GM20000 (cell line): ENCODE measurements around the gene SUSD5.

Experiments used
- DNase-seq: peaks from one replicate; pipeline ENCODE4 v3.0.0; 2012; ENCODE audit warnings: low spot score
- CTCF ChIP-seq: IDR thresholded peaks from 2 replicates; pipeline ENCODE4 v1.5.1; 2012; ENCODE audit warnings: mild to moderate bottlenecking, control low read depth; ENCODE audit errors: extremely low read depth, missing control alignments

The SUSD5 gene

DNA sequence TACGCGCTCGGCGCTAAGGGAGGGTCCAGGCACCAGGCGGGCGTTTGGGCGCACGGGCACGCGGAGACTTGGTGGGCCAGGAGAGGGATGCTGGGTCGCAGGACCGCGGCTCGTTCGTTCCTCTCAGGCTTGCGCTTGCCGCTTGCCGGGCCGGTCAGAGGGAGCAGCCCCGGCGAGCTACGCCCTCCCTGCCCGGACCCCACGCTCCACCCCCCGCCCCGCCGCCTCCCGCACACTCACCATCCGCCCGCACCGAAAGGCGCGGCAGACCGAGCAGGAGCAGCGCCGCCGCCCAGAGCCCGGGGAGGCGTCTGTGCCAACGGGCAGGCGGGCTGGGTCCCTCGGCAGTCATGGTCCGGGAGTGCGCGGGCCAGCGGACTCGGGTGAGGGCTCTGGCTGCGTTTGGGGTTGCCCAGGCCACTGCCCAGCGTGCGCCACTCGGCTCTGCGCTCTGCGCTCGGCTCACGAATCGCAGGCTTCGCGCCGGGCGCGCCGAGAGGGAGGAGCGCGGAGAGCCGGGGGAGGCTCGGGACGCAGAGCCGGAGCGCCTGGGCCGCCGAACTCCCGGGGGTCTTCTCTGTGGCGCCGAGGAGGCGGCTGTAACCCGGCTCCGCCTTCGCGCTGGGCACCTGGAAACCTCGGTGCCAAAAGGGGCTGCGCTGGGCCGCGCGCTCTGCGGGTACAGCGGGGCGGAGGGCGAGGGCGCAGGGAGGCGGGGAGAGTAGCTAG, at the start of gene SUSD5:
Gene SUSD5 (minus strand): TSS at position 365 of the 729 bp plus-strand sequence. CDS start 13 bp downstream, at position 352.
- DNase-seq: no peak
- no peak for TF ChIP-seq CTCF

DNA sequence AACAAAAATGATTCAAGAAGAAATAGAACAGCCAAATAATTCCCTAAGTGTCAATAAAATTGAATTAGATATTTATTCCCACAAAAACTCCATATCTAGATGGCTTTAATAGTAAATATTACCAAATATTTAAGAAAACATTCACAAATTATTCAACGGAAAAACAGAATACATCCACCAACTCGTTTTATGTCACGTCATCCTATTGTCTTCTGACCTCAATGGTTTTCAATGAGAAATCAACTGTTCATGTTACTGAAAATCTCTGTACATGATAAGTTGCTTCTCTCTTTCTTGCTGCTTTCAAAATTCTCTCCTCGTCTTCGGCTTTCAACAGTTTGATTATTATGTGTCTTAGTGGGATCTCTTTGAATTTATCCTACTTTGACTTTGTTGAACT, 41.5 kb upstream of the SUSD5 start:
- DNase-seq: no peak
- no peak for TF ChIP-seq CTCF

GRCh38 chr3:33256249-33256648, 37.6 kb upstream of the SUSD5 start:
- TF ChIP-seq CTCF: no peak
- no peak for DNase-seq

DNA sequence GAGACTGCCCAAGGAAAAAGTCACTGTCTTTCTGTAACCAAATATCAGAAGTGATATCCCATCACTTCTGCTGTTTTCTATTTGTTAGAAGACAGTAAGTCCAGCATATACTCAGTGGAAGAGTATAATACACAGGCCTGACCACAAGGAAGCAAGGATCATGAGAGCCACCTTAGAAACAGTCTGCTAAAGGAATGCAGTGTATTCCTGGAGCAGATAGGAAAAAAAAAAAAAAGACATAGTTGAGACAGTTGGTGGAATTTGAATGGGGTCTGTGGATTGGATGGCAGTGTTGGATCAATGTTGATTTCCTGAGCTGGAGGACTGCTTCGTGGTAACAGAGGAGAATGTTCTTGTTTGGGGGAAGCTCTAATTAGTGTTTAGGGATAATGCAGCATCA, 32.1 kb upstream of the SUSD5 start:
- no peak for TF ChIP-seq CTCF
- no peak for DNase-seq

DNA sequence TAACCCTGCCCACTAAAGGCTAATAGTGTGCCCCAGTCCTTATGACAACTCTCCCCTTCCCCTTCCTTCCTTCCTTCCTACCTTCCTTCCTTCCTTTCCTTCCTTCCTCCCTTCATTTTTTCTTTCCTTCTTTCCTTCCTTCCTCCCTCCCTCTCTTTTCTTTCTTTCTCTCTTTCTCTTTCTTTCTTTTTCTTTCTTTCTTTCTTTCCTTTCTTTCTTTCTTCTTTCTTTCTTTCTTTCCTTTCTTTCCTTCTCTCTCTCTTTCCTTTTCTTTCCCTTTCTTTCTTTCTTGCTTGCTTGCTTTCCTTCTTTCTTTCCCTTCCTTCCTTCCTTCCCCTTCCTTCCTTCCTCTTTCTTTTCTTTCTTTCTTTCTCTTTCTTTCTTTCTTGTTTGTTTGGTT, 28.2 kb upstream of the SUSD5 start:
- DNase-seq: no peak
- TF ChIP-seq CTCF: no peak

GRCh38 chr3:33240261-33240660, 21.7 kb upstream of the SUSD5 start:
- no peak for TF ChIP-seq CTCF
- DNase-seq: no peak

DNA sequence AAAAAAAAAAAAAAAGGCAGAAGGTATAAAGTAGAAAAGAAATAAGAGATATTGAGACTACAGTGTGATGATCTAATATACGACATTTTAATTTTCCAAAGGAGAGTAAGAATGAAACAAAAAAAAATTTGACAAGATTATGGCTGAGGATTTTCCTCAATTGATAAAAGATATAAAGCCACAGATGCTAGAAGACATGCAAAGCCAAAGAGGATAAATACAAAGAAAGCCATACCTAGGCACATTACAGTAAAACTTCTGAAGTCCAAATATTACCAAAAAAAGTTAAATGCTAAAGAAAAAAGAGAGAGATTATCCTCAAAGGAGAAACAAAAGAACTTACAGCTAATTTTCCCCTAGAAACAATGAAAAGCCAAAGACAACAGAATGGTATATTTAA, 20.3 kb upstream of the SUSD5 start:
- no peak for TF ChIP-seq CTCF
- DNase-seq: no peak
